Measurements from ENCODE around the gene HOMER1.

- no peak for TF ChIP-seq POLR2A (IDR thresholded peaks at IDR 0.05)
- TF ChIP-seq CTCF (IDR thresholded peaks at IDR 0.05): no peak
These were observed 127.3 kb downstream of the HOMER1 start for GRCh38 chr5:79386679-79387078.

All from esophagus squamous epithelium (tissue), 4 donors.